OCI-LY1 (cell line): ENCODE data around the gene EPS8L2.

ENCODE experiments used
- CTCF ChIP-seq: fragments of 200-600 bp; sonication (generic), shearing (Covaris generic); IDR thresholded peaks from 2 replicates; pipeline ENCODE4 v1.5.1; 2017; ENCODE audit warnings: mild to moderate bottlenecking, antibody characterized with exemption, low read length, moderate library complexity, mixed read lengths
- EZH2 ChIP-seq: fragments of 200-600 bp; sonication (generic), shearing (Covaris generic); IDR thresholded peaks from 2 replicates; pipeline ENCODE4 v1.8.0; 2017; ENCODE audit warnings: borderline replicate concordance, mixed run types, mild to moderate bottlenecking, antibody characterized with exemption, low read length, moderate library complexity, mixed read lengths

GRCh38 chr11:765802-766091 lies 59.7 kb downstream of the EPS8L2 start:
- TF ChIP-seq CTCF = no peak
- TF ChIP-seq EZH2 = no peak
